GM12878 (cell line): ENCODE data around the gene GPBP1L1. TPM values are rescaled to one million over a fixed set of nuclear protein-coding genes. Genes with fewer than 3 reads are reported as not detected.

Experiments used
- ATAC-seq: fragments of 200-7000 bp; cut with Tn5 transposase; 3 replicates; pipeline ENCODE4 v1.9.1; 2020; ENCODE audit warnings: mild to moderate bottlenecking, moderate library complexity
- BruUV-seq: library from RNA; stranded (reverse); fragments of 400-500 nt; replicated peaks from 2 replicates; lab custom pipeline; 2021; lab: Mats Ljungman, UMichigan
- CTCF ChIA-PET: fragments of 300-600 bp; sonication (Branson Sonifier 250); formaldehyde crosslinking; extraction: SDS; loops from one replicate; lab custom pipeline; 2021; ENCODE audit warnings: inconsistent platforms; lab: Yijun Ruan, JAX
- POLR2A ChIA-PET: fragments of 350-600 bp; formaldehyde crosslinking; extraction: SDS; loops from one replicate; lab custom pipeline; 2021; ENCODE audit warnings: inconsistent platforms; lab: Charles Lee
- RAD21 ChIA-PET: fragments of 300-600 bp; sonication (Branson Sonifier 250); formaldehyde crosslinking; loops from one replicate; lab custom pipeline; 2023; ENCODE audit warnings: antibody characterized with exemption; ENCODE audit not compliant: unreplicated experiment; lab: Charles Lee
- SMC1A ChIA-PET: fragments of 300-600 bp; sonication (Branson Sonifier 250); formaldehyde crosslinking; loops from one replicate; lab custom pipeline; 2023; ENCODE audit not compliant: unreplicated experiment, uncharacterized antibody; lab: Charles Lee
- DNase-seq: peaks from one replicate; pipeline ENCODE4 v3.0.0-alpha.2; 2011; ENCODE audit warnings: low read depth, low spot score
- FAIRE-seq: peaks from 3 replicates; lab custom pipeline; 2011; peaks lifted over from hg19 to GRCh38; lab: Jason Lieb, UNC
- H2AFZ ChIP-seq: 2 replicates; pipeline ENCODE4 v1.6.0; 2011; ENCODE audit warnings: low read depth, low read length, control low read depth; ENCODE audit not compliant: control insufficient read depth
- H3K27ac ChIP-seq: 2 replicates; pipeline ENCODE4 v1.5.1; 2011; ENCODE audit warnings: control low read depth; ENCODE audit not compliant: control insufficient read depth, insufficient read depth
- H3K27me3 ChIP-seq, 2 experiments: replicated peaks in 1 of 2; 2 replicates each; pipeline versions ENCODE4 v1.6.0 to v1.6.1; 2011; ENCODE audit warnings: low read length in 1 of 2; ENCODE audit not compliant: control insufficient read depth in 2 of 2, insufficient read depth in 2 of 2
- H3K36me3 ChIP-seq, 2 experiments: 2 replicates each; pipeline ENCODE4 v1.5.1; 2011; ENCODE audit warnings: low read length in 1 of 2; ENCODE audit not compliant: control insufficient read depth in 2 of 2, insufficient read depth in 2 of 2
- H3K4me1 ChIP-seq: 2 replicates; pipeline ENCODE4 v1.6.1; 2011; ENCODE audit warnings: mild to moderate bottlenecking, low read length, moderate library complexity, mixed read lengths; ENCODE audit not compliant: control insufficient read depth, insufficient read depth
- H3K4me2 ChIP-seq: 2 replicates; pipeline ENCODE4 v1.6.0; 2011; ENCODE audit warnings: control low read depth; ENCODE audit not compliant: control insufficient read depth, insufficient read depth
- H3K4me3 ChIP-seq: fragments of 200-600 bp; sonication (generic); 2 replicates; pipeline ENCODE4 v1.5.1; 2016
- H3K79me2 ChIP-seq: 2 replicates; pipeline ENCODE4 v1.6.0; 2011; ENCODE audit warnings: low read length; ENCODE audit not compliant: control insufficient read depth, insufficient read depth
- H3K9ac ChIP-seq: 2 replicates; pipeline ENCODE4 v1.8.0; 2011; ENCODE audit warnings: low read length, control low read depth, mixed read lengths; ENCODE audit not compliant: control insufficient read depth, insufficient read depth
- H3K9me3 ChIP-seq: replicated peaks from 3 replicates; pipeline ENCODE4 v1.5.1; 2011; ENCODE audit warnings: mild to moderate bottlenecking, low read length; ENCODE audit not compliant: control insufficient read depth, insufficient read depth
- H4K20me1 ChIP-seq: 2 replicates; pipeline ENCODE4 v1.6.0; 2011; ENCODE audit not compliant: control insufficient read depth, insufficient read depth
- CBFB ChIP-seq: IDR thresholded peaks from 2 replicates; pipeline ENCODE4 v1.6.1; 2016; ENCODE audit warnings: antibody characterized with exemption, low read depth
- NFXL1 ChIP-seq: fragments of 450-650 bp; IDR thresholded peaks from 2 replicates; pipeline ENCODE4 v1.6.1; 2017; ENCODE audit warnings: antibody characterized with exemption, mild to moderate bottlenecking, borderline replicate concordance
- POLR2A ChIP-seq: IDR thresholded peaks from 2 replicates; pipeline ENCODE4 v1.6.1; 2011; ENCODE audit warnings: low read depth, mild to moderate bottlenecking, low read length
- SREBF1 ChIP-seq: IDR thresholded peaks from 2 replicates; pipeline ENCODE4 v1.6.1; 2012; ENCODE audit warnings: mild to moderate bottlenecking, low read length
- WGBS: methylation state at CpG from one replicate; pipeline ENCODE4 v1.1.6; 2016; ENCODE audit warnings: low lambda C conversion rate; ENCODE audit not compliant: insufficient replicate concordance, insufficient coverage; ENCODE audit errors: missing lambda C conversion rate; 5-methylcytosine and 5-hydroxymethylcytosine counted together
- in situ Hi-C: fragments of 300-500 bp; cut with MboI; formaldehyde crosslinking; loops from 9 replicates; pipeline ENCODE4 v1.14.3; 2018; ENCODE audit warnings: mixed read lengths
- intact Hi-C: fragments of 100-400 bp; cut with micrococcal nuclease; formaldehyde crosslinking; loops from one replicate; pipeline ENCODE4 v1.14.2; 2022; ENCODE audit not compliant: unreplicated experiment
- polyA plus RNA-seq, 11 experiments: library from polyadenylated mRNA; depleted of rRNA in 4 of 11; unstranded in 6 of 11; stranded (reverse) in 5 of 11; fragments of >200 nt; fragmentation: Nextera tagmentation in 4 of 11; fragmentation: Illumina TruSeq in 1 of 11; extraction: Ambion mirVana in 4 of 11; extraction: Trizol in 1 of 11; gene quantifications; 1 replicate in 1 of 11; 2 replicates in 10 of 11; pipeline versions ENCODE4 v1.2.1 to v1.2.3, GENCODE V29; 2011 to 2016; ENCODE audit warnings: inconsistent platforms in 2 of 11, missing spikeins in 2 of 11, low read depth in 1 of 11
- total RNA-seq, 4 experiments: library from RNA; depleted of rRNA in 3 of 4; stranded (reverse); fragments of >200 nt in 3 of 4; fragmentation: Illumina TruSeq in 1 of 4; extraction: Trizol in 1 of 4; gene quantifications; 2 replicates each; pipeline versions ENCODE4 v1.2.1 to v1.2.3, GENCODE V29; 2013 to 2021
- TF ChIP-seq, protein P1 (sequence below): fragments of 450-650 bp; formaldehyde crosslinking; IDR thresholded peaks from 2 replicates; pipeline ENCODE4 v1.4.0; 2022; ENCODE audit warnings: mild to moderate bottlenecking, moderate library complexity

GPBP1L1 gene
- total and polyA plus RNA-seq, 10 of the 15 experiments (the other 5 are each of a cell fraction or from before 2014, with no cell fraction given) = 37.3 to 91.6 (median 81.2) TPM

DNA sequence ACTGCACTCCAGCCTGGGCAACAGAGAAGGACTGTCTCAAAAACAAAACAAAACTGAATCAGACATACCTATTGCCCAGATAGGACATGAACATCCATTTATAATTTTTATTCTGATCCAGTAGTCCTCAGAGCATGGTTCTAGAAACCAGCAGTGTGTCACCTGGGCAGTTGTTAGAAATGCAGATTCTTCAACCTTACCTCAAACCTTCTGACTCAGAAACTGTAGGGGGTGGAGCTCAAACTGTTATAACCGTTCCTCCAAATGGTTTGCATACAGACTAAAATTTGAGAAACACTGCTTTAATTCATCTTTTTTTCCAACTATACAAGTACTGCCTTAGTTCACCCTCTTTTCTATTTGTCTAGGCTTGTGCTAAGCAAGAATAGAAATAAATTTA is 96.5 kb downstream of the GPBP1L1 start:
- peaks cover 4% of the 10 kb centered on the region; the same call in 1 of the 2 replicates for H4K20me1 ChIP-seq
- POLR2A ChIA-PET = interaction anchor here (0.5 kb wide), 1 partner anchor 29 kb away, joined by 3 read pairs; no protein-coding TSS in a partner anchor
- ATAC-seq (no peak), FAIRE-seq (no peak), DNase-seq (no peak)
- H3K9me3 ChIP-seq = no peaks in the 10 kb centered on the region
- H3K9ac ChIP-seq = no peak overlapping the region
- WGBS = 86% methylated on average over 1 of the region's 1 CpG
- SMC1A ChIA-PET = no interaction called here
- peaks cover 9% of the 10 kb centered on the region; the same call in 1 of the 2 replicates for H3K4me1 ChIP-seq
- peak overlapping the region; percentile 23; the same call in 1 of the 2 replicates for H3K4me2 ChIP-seq
- H3K4me3 ChIP-seq = no peak overlapping the region
- CTCF ChIA-PET = no interaction called here
- BruUV-seq = no TSS peak
- intact Hi-C loops = loop anchor here (10.0 kb wide), 1 partner anchor 575 kb away; the partner anchor contains the start of genes HECTD3 and UROD
- no peak overlapping the region for H2AFZ ChIP-seq
- peaks cover 7 to 11% of the 10 kb centered on the region in 2 experiments; a peak in 3 of 4 replicates for H3K36me3 ChIP-seq
- RAD21 ChIA-PET = no interaction called here
- H3K27ac ChIP-seq = no peak overlapping the region
- no peak for TF ChIP-seq SREBF1
- TF ChIP-seq, protein P1, sequence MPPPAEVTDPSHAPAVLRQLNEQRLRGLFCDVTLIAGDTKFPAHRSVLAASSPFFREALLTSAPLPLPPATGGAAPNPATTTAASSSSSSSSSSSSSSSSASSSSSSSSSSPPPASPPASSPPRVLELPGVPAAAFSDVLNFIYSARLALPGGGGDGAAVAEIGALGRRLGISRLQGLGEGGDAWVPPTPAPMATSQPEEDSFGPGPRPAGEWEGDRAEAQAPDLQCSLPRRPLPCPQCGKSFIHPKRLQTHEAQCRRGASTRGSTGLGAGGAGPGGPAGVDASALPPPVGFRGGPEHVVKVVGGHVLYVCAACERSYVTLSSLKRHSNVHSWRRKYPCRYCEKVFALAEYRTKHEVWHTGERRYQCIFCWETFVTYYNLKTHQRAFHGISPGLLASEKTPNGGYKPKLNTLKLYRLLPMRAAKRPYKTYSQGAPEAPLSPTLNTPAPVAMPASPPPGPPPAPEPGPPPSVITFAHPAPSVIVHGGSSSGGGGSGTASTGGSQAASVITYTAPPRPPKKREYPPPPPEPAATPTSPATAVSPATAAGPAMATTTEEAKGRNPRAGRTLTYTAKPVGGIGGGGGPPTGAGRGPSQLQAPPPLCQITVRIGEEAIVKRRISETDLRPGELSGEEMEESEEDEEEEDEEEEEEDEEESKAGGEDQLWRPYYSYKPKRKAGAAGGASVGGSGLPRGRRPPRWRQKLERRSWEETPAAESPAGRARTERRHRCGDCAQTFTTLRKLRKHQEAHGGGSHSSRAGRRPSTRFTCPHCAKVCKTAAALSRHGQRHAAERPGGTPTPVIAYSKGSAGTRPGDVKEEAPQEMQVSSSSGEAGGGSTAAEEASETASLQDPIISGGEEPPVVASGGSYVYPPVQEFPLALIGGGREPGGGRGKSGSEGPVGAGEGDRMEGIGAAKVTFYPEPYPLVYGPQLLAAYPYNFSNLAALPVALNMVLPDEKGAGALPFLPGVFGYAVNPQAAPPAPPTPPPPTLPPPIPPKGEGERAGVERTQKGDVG = no peak
- no peak for TF ChIP-seq NFXL1
- no peak for TF ChIP-seq CBFB
- TF ChIP-seq POLR2A = no peak
- peaks cover 76% of the 10 kb centered on the region for H3K79me2 ChIP-seq
- in situ Hi-C loops = no loop called here
- H3K27me3 ChIP-seq = no peaks in the 10 kb centered on the region
